Measurements from ENCODE around the gene CEL.

Gene CEL

GRCh38 chr9:133045132-133045531 lies 16.6 kb upstream of the CEL start:
- POLR2A ChIA-PET: no interaction called here
- CTCF ChIA-PET: interaction anchor here (1.4 to 2.2 kb wide), 3 partner anchors 9 to 99 kb away, joined by 6 to 8 read pairs (median 6); no protein-coding TSS in a partner anchor
- no peak for TF ChIP-seq CTCF (IDR thresholded peaks at IDR 0.05; ENCODE audit: control extremely low read depth, extremely low read depth, low read depth, missing control alignments)

GRCh38 chr9:133046196-133046899 lies 15.4 kb upstream of the CEL start:
- no peak for DNase-seq (ENCODE audit: extremely low spot score)
- CTCF ChIA-PET: interaction anchor here (1.2 to 1.7 kb wide), 3 partner anchors 11 to 24 kb away, joined by 4 to 6 read pairs (median 6); no protein-coding TSS in a partner anchor
- TF ChIP-seq CTCF (IDR thresholded peaks at IDR 0.05; ENCODE audit: control extremely low read depth, extremely low read depth, low read depth, missing control alignments): no peak
- POLR2A ChIA-PET: no interaction called here

More at GRCh38 chr9:133045132-133045531, 16.6 kb upstream of the CEL start:
- DNase-seq (ENCODE audit: extremely low spot score): no peak

GRCh38 chr9:133046900-133047295 lies 14.9 kb upstream of the CEL start:
- DNase-seq (ENCODE audit: extremely low spot score): no peak
- POLR2A ChIA-PET: no interaction called here
- CTCF ChIA-PET: interaction anchor here (1.2 to 1.7 kb wide), 2 partner anchors 13 to 24 kb away, joined by 4 to 6 read pairs; no protein-coding TSS in a partner anchor
- TF ChIP-seq CTCF (IDR thresholded peaks at IDR 0.05; ENCODE audit: control extremely low read depth, extremely low read depth, low read depth, missing control alignments): no peak

- ChIA-PET POLR2A (interaction anchor here (0.5 kb wide), 1 partner anchor 18 kb away, joined by 3 read pairs; the partner anchor contains the start of gene GTF3C5), CTCF (interaction anchor here (0.9 to 2.8 kb wide), 6 partner anchors 11 to 100 kb away, joined by 3 to 16 read pairs (median 4); no protein-coding TSS in a partner anchor)
- DNase-seq (ENCODE audit: extremely low spot score): peak; percentile 56
- peak; percentile 51 for TF ChIP-seq CTCF (IDR thresholded peaks at IDR 0.05; ENCODE audit: control extremely low read depth, extremely low read depth, low read depth, missing control alignments)
These were observed 13.2 kb upstream of the CEL start for GRCh38 chr9:133048595-133048994.

GRCh38 chr9:133049043-133049442 lies 12.7 kb upstream of the CEL start:
- DNase-seq (ENCODE audit: extremely low spot score): no peak
- TF ChIP-seq CTCF (IDR thresholded peaks at IDR 0.05; ENCODE audit: control extremely low read depth, extremely low read depth, low read depth, missing control alignments): no peak
- ChIA-PET CTCF (interaction anchor here (0.9 to 2.8 kb wide), 6 partner anchors 11 to 100 kb away, joined by 3 to 16 read pairs (median 4); no protein-coding TSS in a partner anchor), POLR2A (interaction anchor here (0.5 kb wide), 1 partner anchor 19 kb away, joined by 3 read pairs; the partner anchor contains the start of gene GTF3C5)

- CTCF ChIA-PET: interaction anchor here (1.1 to 2.8 kb wide), 5 partner anchors 9 to 109 kb away, joined by 3 to 16 read pairs (median 4); no protein-coding TSS in a partner anchor
- no peak for DNase-seq (ENCODE audit: extremely low spot score)
- POLR2A ChIA-PET: no interaction called here
- TF ChIP-seq CTCF (IDR thresholded peaks at IDR 0.05; ENCODE audit: control extremely low read depth, extremely low read depth, low read depth, missing control alignments): no peak
These were observed 11.6 kb upstream of the CEL start for GRCh38 chr9:133050142-133050541.

Measured in GM10248 (cell line).